Hematopoietic multipotent progenitor cell treated with erythropoietin and hydrocortisone succinate and interleukin-3 and kit ligand, for 8 days (in vitro differentiated cells): ENCODE measurements around the gene RETREG1.
A peak's percentile ranks its signal among the peaks of the same experiment; 100 is the strongest.

ENCODE experiments used
- DNase-seq: peaks from one replicate; pipeline ENCODE4 v3.0.0-alpha.2; 2015

RETREG1 gene

DNA sequence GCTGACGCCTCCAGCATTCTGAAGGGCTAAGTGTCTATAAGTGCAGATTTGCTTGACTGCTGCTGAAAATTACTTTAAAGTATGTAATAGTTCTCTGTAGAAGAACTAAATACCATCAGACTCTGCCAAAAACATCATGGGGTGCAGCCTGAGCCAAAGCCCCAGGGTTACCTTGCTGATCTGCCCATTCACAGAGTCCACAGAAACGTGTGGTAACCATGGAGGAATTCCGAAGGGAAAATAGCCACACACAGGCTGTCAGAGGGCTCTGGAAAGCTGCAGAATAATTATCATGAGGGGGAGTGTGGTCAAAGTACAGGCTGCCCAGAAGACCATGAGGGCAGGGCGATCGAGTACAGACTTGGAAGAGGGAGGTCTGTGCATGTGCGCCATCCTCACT lies 36.4 kb downstream of the RETREG1 start:
- DNase-seq, result no peak

DNA sequence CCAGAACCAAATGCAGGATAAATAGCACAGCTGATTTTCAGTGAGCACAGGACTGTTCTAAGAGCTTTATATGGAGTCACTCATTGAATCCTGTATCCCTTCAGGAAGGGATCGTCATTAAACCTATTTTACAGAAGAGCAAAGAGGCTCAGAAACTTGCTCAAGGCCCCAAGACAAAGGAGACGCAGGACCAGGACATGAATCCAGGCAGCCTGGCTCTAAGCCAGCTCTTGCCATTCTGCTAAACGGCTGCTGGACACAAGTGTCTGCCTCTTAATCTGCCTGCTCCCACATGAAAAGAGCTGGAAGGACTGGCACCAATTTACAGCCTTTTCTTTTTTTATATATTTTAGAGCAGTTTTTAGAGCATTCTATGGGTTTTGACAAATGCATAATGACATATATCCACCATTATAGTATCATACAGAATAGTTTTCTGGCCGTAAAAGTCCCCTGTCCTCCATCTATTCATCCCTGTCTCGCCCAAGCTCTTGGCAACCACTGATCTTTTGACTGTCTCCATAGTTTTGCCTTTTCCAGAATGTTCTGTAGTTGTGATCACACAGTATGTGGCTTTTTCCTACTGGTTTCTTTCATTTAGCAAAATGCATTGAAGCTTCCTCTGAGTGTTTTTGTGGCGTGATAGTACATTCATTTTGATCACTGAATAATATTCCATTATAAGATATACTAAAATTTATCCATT lies 37.5 kb downstream of the RETREG1 start:
- DNase-seq, result no peak

DNA sequence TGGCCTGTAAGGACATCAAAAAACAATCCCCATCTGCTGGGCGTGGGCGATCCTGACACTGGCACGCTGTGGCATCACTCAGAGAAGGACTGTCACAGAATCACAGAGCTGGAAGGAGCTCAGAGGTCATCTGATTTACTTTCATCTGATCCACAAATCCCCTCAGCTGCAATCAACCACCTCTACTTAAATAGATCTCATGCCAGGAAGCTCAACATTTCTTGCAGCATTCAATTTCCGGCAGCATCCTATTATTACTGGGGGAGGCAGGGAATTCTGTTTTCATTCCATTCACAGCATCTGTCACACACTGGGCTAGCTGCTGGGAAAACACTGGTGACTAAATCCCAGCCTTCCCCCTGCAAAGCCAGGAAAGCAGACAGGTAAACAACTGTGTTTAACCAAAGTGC lies 38.3 kb downstream of the RETREG1 start:
- no peak for DNase-seq

DNA sequence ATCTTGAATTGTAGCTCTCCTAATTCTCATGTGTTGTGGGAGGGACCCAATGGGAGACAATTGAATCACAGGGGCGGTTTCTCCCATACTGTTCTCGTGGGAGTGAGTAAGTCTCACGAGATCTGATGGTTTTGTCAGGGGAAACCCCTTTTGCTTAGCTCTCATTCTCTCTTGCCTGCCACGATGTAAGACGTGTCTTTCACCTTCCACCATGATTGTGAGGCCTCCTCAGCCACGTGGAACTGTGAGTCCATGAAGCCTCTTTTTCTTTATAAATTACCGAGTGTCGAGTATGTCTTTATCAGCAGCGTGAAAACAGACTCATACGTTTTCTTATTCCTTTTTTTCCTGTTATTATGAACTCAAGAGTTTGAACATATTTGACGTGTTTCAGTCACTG lies 39.1 kb downstream of the RETREG1 start:
- DNase-seq, result no peak

DNA sequence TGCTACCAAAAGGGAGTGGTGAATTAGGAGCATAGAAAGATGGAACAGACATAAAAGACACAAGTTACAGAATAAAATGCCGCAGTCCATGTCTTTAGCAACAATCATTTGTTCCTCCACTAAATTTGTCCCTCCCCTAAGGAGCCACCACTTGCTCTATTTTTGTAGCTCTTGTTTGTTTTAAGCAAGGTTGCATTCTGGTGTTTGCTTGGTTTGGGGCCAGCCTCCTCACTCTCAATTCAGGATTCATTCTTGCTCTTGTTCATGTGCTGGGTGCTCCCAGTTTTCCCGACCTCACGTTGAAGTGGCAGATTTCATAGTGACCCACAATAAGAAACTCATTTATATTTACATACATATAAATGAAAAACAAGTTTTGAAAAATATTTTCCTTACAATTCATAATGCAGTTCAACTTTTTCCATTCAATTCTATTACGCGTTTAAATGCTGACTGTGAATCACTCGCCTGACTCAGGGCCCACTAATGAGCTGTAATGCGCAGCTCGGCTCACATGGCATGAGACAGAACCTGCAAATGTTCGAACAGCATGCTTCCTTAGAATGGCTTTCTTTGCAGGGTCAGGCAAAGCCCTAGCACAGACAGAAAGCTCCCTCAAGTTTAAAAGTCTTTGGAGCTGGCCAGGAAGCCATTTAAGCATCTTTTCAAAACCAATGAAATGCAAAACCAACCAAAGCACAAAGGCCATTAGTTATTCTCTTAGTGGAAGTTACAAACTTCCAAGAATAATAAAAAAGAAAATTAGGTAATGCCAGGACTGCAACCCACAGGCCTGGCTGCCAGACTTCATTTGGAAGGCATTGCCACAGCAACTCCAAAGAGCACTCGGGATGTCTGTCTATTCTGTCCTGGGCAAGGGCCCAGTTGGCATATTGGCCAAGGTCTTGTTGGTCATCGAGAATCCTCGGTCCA lies 41.7 kb downstream of the RETREG1 start:
- no peak for DNase-seq

DNA sequence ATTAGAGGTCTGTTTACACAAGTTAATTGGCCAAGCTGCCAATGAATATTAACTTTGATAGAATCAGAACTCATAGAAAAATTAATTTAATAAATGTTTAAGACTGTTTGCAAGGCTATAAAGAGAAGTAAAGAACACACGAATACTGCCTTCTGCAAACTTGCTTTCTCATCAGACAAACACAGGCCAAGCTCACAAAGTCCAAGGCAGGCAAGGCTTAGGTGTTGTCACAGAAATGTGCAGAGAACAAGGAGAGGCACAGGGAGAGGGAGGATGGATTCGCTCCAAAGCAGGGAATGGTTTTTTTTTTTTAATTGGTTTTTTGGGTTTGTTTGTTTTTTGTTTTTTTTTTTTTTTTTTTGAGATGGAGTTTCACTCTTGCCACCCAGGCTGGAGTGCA lies 43.4 kb downstream of the RETREG1 start:
- no peak for DNase-seq

DNA sequence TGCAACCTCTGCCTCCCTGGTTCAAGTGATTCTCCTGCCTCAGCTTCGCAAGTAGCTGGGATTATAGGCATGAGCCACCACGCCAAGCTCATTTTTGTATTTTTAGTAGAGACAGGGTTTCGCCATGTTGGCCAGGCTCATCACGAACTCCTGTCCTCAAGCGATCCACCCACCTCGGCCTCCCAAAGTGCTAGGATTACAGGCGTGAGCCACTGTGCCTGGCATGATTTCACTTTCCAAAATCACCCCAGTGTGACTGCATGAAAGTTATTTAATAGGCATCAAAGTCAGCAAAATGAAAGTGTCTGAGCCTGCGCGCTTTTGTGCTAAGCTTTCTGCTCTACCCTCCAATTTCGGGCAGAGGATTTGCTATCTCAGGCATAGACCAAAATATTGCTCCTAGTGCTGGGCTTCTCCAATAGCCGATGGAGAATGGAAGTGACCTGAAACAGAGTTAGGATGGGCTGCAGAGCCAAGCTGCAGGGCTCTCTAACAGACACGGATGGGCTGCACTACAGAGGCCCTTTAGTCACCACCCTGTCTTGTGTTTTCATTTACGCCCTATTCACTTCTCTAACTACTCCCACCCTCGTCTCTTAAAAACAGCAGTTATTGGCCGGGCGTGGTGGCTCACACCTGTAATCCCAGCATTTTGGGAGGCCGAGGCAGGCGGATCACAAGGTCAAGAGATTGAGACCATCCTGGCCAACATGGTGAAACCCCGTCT lies 44.3 kb downstream of the RETREG1 start:
- DNase-seq, result no peak

DNA sequence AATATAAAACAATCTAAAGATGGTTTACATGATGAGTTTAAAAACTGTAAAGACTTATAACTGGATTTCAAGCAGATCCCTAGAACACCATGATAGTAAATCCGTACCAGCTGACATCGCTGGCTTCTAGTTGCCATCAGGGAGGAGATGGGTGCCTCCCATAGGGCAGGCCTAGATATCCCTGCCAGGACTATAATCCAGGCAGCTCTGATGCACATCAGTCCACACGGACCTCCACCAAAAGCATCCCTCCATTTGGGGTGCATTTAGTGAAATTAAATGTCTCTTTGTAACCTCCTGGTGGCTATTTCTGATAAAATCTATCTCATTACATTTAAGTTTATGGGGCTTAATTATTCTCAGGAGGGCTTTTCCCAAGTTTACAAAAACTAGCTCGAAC lies 45.8 kb downstream of the RETREG1 start:
- no peak for DNase-seq

DNA sequence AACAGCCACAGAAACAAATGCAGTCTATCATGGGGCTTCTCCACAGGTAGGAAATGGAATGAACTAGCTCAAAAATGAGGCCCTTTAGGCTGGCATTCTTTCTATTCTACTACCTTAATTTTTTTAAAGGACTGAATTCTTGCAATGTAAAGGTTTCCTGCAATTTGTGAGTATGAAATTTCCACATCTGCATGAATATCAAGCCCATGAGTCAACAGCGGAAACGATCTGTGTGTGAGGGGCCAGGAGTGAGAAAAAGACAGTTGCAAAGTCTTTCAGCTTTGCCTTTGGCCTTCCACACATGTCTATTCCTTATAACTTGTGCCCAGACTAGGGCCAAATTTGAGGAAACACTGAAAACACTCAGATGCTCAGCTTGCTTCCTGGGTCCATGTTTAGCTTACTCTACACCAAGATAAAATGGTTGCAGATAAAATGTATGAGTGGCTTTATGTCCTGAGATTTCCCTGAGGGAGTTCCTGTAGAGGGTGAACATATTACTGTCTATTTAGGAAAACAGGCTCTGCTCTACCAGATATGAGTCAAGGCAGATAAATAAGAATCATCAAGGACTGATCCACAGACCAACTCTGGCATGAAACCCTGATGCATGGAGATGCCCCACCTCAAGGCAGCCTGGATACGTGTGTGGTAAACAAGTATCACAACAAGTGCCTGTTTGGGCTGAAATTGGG lies 46.5 kb downstream of the RETREG1 start:
- no peak for DNase-seq

DNA sequence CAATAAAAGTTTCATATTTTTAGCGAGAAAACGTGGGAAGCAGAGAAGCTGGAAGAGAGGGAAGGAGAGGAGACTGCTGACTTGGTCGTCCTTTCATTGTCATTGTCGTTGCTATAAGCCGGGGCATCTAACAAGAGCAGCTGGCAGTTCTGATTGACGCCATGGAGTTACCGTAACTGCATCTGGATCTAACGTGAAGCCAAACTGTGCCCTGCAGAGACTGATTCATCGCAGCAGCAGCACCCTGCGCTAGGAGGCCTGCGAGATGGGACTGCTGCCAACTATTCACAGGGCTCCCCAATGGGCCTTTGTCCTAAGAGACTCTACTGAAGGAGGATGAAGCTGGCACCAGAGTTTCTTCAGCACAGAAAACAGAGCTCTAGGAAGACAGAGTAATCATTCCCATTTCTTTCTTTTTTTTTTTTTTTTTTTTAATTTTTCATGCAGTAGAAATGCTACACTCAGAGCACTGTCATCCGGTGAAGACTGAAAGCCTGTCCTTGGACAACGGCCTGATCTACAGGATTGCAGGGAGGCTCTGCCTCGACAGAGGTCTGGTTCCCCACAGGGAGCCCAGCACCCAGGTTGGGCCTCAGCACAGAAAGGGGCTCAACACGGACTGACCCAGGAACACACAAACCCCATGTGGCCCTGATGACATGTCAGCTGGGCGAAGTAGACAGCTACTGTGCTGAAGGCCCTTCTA lies 47.8 kb downstream of the RETREG1 start:
- no peak for DNase-seq

DNA sequence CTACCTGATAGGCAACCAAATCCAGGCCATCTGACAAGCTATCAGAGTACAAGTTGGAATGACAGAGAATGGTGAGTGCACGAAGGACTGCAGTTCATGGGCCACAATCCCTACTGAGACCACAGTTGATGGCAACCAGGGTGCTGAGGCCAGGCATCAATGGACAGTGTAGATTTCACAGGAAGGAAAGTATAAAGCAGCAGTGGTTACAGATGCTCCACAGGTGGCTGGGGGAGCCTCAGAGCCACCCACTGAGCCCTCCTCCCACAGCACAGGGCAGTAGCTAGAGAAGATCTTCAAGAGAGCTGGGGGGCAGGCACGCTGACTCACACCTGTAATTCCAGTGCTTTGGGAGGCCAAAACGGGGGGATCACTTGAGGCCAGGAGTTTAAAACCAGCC lies 49.4 kb downstream of the RETREG1 start:
- DNase-seq, result no peak

DNA sequence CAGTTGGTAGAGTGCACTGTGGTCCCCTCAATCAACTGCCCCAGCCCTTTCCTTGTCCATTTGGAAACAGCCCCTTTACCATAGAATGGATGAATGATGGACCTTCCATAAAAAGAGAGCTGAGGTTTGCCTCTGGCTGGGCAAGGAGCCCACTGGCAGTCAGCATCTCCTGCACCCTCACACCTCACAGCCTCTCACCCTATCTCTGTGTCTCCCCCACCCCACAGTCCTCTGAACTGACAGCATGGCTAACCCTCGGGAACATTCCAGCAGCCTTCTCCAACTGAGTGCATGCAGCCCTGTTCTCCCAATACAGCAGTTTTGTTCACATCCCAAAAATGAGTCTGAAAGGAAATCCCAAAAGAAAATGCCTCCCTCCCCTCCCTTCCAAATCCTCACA lies 51.7 kb downstream of the RETREG1 start:
- DNase-seq, result no peak

DNA sequence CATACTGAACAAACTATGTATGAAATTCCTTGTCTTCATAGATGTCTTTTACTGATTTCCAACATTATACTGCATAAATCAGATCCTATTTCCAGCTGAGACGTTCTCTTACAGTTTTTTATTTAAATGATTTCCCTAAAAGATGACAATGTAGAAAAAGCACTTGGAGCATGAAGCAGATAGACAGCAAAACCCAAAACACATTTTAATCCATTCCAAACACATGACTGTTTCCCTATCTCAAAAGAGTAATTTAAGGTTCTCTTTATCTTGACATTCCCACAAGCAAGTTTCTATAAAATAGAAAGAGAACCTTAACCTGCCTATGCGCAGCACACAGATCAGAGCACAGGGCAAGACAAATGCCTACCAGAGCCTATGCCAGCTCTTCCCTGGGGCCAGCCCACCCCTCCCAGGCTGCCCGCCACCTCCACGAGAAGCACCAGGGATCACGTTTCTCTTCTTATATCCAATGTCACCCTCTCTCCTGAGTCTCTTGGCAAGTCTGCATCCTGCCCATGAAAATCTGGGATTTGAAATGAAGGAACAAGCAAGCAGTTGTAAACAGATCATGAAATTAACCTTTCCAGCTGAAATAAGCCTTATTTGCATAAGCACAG lies 52.4 kb downstream of the RETREG1 start:
- DNase-seq, result no peak

DNA sequence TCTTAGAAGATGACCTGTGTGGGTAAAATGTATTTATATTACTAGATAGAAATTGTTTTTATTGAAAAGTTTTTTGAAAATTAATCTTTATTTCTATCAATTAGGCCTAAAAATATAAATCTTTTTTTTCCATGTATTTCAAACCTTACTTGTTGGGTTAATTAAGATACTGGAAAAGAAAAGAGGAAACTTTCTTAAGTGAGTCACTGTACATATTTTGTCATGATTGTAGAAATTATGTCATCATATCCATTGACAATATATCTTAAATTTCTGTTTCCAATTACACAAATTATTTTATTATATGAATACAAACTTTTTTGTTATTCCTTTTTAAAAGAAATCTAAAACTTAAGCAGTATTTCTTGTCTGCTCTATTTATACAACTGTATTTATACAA lies 53.1 kb downstream of the RETREG1 start:
- no peak for DNase-seq

DNA sequence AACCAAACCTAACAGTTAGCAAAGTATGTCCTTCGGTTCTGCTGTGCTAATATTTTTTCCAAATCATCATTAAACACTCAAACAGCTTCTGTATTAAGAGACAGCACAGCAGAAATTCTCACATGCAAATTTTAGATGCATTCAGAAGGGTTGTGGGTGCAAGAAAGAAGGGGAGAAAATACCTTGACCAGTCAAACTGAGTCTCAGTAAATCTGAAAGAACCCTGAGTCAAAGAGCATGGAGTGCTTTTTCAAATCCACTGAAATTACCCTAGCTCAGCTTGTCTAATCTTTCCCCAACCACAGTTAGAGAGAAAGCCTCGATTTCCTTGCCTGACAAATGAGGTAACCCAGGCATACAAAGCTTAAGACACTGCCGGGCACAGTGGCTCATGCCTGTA lies 55.1 kb downstream of the RETREG1 start:
- no peak for DNase-seq

DNA sequence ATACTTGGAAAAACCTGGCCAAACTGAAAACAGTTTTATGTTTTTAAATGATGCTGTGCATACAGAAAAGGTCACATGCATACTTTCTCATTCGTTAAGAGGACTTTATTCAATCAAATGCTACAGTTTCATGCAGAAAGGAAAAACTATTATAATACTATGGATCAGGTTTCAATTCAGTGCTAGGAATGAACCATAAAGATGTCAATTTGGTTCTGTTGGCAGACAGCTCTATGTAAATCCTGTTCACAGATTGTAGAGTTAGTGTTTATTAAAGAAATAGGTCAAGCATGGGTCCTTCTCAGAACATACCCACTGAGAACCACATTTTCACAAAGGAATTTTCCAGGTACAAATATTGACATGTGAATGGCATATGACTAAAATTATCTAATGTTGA lies 57.1 kb downstream of the RETREG1 start:
- no peak for DNase-seq

DNA sequence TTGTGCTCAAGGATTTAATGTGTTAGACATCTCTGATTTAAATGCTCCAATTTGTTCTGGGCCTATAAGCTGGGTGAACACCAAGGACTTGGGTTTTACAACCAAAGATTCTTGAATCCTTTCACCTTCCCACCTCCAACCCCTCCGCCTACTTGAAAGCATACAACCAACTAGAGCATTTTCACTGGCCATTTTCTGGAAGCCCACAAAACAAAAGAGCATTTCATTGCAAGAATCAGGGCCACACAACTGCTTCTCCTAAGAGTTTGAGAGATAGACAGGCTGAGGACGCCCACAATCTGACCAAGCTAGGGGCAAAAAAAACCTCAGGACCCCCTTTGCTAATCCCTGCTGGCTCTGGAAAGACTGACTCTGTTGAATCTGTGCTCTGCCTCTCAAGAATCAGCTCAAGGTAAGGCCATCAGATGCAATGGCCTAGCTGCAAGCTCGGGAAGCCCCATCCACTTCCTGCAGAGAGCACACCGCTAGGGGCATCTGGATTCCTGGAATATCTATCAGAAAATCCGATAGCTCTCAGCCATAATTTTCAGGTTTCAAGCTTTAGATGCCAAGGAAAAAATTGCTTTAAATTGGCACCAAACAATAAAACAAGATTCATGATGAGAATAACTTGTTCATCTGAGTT lies 57.7 kb downstream of the RETREG1 start:
- DNase-seq, result no peak

DNA sequence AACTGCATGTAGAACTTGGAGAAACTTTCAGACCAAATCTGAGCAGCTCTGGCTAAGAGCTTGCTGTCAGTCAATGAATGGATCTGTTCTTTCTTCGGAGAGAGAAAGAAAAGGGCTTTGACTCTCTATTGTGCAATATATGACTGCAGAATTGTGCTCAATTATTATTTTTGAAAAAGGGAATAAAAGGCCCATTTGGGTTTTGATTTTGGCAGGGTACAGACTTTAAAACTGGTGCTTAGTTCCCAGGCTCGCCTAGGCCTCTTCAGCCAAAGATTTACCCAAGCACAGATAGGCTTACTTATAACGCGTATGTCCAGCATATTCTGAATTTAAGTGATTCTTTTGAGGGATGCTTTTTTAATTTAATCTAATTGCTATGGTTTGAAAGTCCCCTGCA lies 59.3 kb downstream of the RETREG1 start:
- no peak for DNase-seq

DNA sequence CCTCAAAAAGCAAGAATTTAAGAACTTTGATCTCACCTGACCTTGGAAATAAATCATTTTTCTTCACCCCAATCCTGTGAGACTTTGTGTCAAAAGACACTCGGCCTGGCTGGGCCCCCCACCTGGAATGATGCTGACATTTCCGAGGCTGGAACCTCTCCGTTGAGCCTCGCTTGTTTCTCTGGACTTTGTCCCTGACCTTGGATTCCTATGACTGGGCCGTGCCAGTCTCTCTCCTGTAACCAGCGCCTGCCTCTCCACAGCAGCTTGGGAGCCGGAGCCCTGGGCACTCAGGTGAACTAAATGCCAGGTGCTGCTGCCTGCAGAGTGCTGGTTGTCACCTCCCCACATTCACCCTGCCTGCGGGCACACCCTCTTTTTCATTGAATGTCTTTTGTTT lies 62.7 kb downstream of the RETREG1 start:
- no peak for DNase-seq

DNA sequence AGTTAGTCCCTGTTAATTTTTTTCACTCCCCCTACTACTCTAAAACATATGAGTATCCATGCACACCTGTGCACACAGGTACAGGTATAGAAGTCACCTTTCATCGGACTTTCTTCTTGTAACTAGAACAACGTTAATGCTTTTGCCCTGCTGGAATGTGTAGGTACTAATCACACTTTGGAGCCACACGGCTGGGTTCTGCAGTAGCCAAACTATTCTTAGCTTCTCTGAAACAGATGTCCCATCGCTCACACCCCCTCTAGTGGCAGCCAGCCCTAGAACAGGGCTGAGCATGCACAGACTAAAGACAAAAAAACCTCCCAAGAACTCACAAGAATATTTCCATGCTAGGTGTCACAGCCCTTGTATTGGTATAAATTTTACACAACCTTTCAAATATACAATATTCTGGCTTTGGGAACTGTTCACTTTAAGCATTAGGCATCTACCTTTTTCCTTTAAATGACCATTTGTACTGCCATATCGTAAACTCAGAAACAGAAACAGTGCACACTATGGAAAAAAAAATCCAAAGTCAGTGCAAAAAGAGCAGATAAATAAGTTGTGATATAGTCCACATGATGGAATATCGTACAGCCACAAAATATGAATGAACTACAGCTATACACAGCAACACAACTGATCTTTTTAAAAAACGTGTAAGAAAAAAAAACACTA lies 64.0 kb downstream of the RETREG1 start:
- DNase-seq, result peak; percentile 48

DNA sequence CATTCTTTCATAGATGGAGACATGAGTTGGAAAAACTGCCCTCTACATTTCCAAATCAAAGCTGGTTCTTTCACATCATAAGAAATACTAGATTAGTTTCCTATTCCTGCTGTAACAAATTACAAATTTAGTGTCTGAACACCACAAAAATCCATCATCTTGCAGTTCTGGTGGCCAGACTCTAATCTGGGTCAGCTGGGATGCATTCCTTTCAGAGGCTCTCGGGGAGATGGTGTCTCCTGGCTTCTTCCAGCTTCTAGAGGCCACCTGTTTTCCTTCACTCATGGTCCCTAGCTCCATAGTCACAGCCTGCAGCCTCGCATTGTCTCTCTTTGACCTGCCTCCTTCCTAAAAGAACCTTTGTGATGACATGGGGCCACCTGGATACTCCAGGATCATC lies 65.2 kb downstream of the RETREG1 start:
- no peak for DNase-seq
